Ovary (tissue), 3 donors: ENCODE measurements around the gene GPATCH2.

Experiments used
- EP300 ChIP-seq: sonication (generic); formaldehyde crosslinking; IDR thresholded peaks from one replicate; pipeline ENCODE4 v1.6.1; 2017; ENCODE audit warnings: antibody characterized with exemption
- POLR2A ChIP-seq: fragments of 450-650 bp; IDR thresholded peaks from one replicate; pipeline ENCODE4 v1.6.1; 2017; ENCODE audit warnings: antibody characterized with exemption, mild to moderate bottlenecking, moderate library complexity
- TF ChIP-seq, protein P1 (sequence below), 3 donors: fragments of 450-650 bp in 2 of 3; fragments of 200-600 bp in 1 of 3; IDR thresholded peaks; one replicate each; pipeline versions ENCODE4 v1.5.1 to v1.8.0; 2016 to 2022; ENCODE audit warnings: antibody characterized with exemption in 3 of 3, mild to moderate bottlenecking in 1 of 3
- donor health status: DM: no; HTN: no; CAD: no.

DNA sequence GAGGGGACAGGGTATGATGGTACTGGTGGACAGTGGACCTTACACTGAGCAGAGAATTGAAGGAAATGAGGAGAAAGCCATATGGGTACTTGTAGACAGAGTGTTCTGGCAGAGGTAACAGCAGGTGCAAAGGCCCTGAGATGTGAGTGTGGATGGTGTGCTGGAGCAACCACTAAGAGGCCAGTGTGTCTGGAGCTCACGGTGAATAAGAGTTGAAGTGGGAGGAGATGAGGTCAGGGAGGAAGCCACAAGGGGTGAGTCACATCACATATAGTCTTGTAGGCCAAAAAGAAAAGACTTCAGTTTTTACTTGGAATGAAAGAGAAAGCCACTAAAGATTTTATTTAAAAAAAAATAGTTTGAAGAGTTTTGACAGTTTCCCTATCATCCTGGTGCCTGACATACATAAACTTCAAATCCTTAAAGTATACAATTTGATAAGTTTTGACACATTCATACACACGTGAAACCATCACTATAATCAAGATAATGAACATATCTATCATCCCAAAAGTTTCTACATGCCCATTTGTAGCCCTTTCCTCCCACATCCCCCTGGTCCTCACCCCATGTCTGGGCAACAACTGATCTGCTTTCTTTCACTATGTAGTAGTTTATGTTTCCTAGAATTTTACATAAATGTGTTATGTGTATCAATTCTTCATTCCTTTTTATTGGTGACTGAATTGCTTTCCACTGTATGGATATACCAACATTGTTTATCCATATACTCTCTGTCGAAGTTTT, 148.4 kb downstream of the GPATCH2 start:
- TF ChIP-seq, protein P1, sequence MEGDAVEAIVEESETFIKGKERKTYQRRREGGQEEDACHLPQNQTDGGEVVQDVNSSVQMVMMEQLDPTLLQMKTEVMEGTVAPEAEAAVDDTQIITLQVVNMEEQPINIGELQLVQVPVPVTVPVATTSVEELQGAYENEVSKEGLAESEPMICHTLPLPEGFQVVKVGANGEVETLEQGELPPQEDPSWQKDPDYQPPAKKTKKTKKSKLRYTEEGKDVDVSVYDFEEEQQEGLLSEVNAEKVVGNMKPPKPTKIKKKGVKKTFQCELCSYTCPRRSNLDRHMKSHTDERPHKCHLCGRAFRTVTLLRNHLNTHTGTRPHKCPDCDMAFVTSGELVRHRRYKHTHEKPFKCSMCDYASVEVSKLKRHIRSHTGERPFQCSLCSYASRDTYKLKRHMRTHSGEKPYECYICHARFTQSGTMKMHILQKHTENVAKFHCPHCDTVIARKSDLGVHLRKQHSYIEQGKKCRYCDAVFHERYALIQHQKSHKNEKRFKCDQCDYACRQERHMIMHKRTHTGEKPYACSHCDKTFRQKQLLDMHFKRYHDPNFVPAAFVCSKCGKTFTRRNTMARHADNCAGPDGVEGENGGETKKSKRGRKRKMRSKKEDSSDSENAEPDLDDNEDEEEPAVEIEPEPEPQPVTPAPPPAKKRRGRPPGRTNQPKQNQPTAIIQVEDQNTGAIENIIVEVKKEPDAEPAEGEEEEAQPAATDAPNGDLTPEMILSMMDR (IDR thresholded peaks at IDR 0.05), result no peak
- TF ChIP-seq EP300, result no peak
- TF ChIP-seq POLR2A, result no peak
